D341Med (cell line): Measurements from ENCODE around the gene MAST4.
A peak's percentile ranks its signal among the peaks of the same experiment; 100 is the strongest.
"Not testable (repeated sequence)": the region's sequence is repeated elsewhere in the genome, so short reads cannot be mapped to it uniquely, and the experiment has no call there.

Experiments
- DNase-seq: peaks from one replicate; pipeline ENCODE4 v3.0.0; 2012; ENCODE audit warnings: low spot score

The MAST4 gene

DNA sequence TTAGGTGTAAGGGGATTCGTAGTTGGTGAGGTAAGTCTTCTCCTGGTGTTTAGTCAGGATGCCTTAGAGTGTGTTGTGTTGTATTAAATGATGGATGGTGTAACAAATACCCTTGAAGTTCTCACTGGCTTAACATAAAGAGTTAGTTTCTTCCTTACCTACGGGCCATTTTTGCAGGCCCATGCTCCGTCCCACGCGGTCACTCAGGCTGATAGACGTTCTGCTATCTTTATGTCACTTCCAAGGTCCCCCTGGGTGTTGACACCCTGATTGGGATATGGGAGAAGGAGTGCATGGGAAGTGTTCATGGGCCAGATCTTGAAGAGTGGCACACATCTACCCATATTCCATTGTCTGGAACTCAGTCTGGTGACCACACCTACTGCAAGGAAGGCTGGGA lies 214.0 kb downstream of the MAST4 start:
- no peak for DNase-seq

DNA sequence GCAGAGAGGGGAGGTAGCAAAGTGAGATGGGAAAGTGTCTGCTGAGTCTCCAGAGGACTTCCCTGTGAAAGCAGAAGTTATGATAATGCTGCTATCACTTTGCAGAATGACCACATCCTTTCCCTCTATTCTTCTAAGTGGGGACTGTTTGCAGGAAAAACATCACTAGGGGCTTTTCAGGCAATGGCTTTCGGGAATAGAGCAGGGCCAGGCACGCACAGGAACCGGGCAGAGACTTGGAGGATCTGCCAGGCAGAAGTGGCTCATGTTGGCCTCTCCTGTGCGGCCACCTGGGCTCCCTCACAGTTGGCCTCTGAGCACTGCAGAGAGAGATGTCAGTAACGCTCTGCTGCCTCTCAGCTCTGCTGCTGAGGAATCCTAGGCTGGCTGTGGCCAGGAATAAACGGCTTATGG lies 214.7 kb downstream of the MAST4 start:
- no peak for DNase-seq

DNA sequence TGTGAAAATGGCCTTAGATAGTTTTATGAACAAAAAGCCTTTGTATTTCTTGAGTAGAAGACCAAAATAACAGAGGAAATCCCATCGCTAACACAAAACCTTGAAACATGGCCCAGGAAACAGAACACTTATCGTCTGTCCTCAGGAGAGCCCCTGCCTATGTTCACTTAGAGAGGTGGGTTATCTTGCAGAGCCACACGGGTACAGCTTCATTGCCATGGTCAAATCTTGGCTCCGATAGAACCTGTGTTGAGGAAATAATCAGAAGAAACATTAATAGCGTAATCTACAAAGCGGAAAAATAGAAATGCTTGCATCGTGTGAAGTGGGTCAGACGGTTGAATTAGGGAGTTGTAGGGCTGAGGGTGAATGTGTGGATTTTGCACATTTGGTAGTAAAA lies 216.1 kb downstream of the MAST4 start:
- no peak for DNase-seq

DNA sequence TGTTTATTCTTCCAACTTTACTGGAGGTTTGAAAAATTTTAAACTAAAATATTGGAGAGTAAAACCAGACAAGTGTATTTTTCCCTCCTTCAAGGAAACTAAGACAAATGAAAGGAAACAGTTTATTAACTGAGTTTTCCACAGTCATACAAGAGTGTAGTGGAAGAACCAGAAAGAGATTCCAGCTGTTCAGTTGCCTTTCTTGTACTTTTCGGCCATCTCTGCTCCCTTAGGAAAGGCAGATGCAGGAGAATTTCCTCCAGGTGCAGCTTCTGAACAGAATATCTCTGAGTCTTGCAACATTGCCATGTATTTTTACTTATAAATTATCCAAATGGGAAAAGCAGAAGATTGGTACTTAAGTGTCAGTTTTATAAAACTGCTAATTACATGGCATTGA lies 217.1 kb downstream of the MAST4 start:
- DNase-seq = no peak

DNA sequence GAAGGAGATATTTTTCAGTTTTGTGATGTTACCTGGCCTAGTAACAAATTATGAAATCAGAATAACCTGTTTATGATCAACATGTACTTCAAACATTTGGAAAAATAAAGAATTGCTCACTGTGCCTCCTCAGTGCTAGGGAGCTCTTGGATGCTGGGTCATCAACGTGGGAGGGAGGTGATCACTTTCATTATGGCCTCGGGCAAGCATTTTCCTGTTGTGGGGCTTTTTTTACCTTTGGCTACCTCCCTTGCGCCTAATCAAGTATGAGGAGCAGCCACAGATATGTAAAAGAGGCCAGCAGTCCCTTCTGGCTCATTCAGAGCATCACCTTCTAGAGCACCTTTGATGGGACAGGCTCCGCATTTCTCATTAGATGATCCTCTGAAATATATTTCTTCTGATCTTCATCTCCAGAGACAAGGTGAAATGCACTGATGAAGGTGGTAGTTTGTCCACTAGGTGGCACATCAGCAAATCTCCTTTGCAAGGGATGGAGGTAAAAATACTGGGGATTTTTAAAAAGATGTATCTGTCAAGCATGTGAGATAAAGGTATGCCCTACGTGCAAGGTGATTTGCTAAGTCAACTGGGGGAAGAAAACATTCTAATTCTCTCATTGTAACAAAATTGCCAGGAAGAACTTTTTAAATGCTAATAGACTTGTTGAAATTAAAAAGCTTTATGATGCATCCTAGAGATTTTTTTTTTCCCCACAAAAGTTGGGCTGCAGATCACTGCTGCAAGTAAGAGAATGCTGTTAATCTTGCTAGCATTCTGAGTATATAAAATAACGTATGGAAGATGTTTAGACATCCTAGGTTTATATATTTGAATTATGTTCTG lies 218.2 kb downstream of the MAST4 start:
- peak; percentile 46 for DNase-seq

DNA sequence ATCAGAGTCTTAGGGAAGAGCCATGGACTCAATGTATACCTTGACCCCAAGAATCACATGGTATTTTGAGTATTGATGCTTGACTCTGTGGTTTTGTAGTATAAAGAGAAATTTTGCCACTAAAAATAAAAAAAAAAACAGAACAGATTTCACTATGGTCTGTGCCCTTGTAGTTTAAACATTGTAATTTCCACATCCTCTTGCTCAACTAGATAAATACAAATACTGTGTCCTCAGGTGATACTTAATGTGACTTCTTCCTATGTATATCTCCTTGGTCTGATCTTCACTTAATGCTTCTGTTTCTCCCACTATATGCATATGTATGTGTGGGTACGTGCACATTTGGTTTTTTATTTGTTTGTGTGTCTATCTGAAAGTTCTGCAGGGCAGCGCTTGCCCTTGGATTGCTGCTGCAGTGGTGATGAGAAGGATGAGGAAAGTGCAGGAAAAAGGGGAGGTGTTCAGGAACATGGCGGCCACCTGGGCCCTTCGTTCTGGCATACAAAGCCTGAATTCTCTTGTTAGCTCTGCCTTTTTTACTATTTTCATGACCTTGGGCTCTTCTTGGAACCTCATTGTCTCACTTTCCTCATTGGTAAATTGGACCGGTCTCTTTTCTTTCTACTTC lies 222.2 kb downstream of the MAST4 start:
- DNase-seq = no peak

DNA sequence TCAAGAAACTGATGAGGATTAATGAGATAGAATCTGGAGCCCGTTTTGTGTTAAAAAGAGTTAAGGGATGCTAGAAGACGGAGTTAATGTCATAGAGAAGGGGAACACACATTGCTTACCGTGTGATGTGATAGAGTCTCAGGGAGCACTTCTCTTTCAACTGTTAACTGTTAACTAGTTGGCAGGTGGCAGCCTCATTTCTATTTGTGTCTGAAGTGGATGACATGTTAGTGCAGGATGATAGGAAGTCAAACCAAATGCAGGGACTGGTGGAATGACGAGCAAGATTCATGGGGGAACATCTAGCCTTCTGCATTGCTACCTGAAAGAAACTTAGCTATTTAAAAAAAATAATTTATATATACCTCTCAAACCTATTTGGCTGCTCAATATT lies 222.7 kb downstream of the MAST4 start:
- no peak for DNase-seq

DNA sequence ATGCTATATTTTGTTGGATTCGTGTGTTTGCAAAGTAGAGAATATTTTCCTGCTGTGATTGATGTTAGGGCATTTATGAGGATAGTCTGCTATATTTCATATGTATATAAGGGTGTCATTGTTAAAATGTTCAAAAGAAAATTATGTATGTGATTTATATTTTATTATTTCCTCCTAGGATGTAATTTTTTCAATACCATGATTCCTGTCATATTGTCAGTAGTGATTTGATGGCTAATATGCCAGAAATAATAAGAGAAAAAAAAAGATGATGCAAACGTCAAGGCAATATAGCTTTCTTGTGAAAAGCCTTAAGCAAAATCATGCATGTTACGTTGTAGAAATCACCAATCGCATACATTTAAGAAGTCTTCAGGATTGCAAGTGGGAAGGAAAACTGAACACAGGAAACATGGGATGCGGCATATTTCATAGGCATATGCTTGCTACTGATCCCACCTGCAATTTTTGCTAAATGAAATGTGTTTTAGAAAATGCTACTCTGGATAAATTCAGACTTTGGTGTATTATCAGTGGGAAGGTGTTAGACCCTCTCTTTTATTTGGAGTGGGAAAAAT lies 224.5 kb downstream of the MAST4 start:
- DNase-seq = no peak

DNA sequence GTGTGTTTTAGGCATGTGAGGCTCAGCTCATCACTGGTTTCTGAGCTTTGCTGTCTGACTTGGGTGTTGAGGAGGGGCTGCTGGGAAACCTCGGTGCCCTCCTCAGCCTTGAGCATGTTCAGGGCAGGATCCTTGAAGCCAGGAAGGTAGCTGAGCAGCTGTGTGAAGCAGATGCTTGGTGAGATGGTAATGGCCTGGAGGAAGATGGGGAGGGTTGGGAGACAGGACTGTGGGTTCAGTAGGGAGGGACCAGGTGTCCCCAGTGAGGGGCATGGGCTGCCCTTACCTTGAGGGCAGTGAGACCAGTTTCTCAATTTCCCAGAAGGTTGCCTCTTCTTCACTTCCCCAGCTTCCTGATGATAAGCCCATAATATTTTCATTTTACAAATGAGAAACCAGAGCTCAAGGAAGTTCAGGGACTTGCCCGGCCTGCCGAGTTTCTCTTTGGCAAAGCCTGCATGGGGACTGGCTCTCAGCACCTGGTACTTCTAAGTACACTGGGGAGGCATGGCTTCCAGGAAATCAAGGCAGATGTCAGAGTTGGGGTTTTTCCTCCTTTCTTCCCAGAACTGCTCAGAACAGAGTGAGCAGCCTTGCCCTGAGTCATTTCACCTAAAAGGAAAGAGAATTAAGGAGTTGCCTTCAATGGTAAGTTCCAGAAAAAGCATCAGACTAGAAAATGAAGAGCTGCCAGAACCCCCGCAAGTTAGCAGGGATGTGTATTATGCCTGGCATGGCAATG lies 225.7 kb downstream of the MAST4 start:
- no peak for DNase-seq

DNA sequence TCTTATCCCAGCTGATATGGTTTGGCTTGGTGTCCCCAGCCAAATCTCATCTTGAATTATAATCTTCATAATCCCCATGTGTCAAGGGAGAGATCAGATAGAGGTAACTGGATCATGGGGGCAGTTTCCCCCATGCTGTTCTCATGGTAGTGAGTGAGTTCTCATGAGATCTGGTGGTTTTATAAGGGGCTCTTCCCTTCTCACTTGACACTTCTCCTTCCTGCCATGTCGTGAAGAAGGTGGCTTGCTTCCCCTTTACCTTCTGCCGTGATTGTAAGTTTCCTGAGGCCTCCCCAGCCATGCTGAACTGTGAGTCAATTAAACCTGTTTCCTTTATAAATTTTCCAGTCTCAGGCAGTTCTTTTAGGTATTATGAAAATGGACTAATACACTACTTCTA lies 226.7 kb downstream of the MAST4 start:
- not testable (repeated sequence) for DNase-seq

DNA sequence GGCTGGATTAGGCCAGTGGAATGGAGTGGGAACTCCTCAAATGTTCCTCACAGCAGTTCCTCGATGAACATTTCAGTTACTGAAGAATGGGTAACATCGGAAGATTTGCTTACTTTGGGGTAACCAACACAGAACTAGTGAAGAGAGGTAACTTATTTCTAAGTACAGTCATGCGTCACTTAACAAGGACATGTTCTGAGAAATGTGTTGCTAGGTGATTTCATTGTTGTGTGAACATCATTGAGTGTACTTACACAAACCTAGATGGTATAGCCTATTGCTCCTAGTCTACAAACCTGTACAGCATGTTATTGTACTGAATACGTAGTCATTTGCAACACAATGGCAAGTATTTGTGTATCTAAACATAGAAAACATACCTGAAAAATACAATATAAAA lies 228.3 kb downstream of the MAST4 start:
- no peak for DNase-seq

DNA sequence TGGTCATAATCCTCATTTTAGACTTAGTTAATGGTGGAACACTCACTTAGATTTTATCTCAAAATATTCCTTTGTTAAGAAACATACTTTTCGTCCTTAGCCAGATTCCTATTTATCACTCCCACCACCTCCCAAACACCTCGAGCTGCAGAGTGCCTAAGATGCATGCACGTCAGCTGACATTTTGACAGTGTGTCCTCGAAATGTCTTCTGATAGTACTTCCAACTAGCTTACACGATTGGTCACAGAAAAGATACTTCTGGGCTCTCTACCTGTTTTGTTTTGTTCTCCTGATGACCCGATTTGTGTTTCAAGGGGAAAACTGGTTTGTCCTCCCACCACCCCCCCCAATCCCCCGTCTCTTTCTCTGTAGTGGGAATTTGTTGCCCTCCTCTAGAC lies 230.1 kb downstream of the MAST4 start:
- no peak for DNase-seq

DNA sequence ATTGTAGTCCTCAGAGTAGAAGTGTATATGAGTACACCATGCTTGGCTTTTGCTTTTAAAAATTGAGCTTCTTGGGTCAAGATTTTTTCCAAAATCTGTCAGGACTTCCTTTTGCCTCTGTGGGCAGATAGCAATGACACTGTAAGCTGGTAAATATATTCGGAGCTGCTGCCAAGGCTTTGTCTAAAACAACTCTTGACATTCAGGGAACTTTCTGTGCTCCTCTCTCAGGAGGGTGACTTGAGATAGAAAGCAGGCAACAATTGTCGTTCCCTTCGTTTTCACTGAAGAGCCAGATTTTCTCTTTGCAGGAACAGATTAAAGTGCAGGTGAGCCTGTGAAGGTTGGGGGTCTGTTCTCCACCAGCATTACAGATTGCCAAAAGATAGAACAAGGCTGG lies 230.5 kb downstream of the MAST4 start:
- no peak for DNase-seq

DNA sequence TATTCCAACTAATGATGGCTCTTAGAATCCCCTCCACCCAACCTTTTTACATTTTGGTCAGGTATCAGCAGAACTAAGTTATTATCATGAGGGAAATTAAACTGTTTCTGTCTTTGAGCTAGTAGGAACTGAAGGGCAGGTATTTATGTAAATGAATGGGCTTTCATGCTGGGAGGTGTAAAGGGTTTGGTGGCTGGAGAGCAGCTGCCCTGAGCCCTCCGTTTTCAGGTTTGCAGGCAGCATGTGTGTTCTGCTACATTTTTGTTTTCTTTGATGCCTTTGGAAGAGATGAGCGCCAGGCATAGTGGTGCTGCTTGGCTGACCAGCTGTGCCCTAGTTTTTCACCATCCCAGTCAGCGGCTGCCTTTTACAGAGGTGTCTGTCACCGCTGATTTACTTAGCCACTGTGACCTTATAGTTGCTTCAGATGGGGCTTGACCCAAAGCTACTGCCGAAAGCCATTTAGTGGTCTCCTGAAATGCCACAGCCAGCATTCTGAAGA lies 231.9 kb downstream of the MAST4 start:
- DNase-seq = no peak

DNA sequence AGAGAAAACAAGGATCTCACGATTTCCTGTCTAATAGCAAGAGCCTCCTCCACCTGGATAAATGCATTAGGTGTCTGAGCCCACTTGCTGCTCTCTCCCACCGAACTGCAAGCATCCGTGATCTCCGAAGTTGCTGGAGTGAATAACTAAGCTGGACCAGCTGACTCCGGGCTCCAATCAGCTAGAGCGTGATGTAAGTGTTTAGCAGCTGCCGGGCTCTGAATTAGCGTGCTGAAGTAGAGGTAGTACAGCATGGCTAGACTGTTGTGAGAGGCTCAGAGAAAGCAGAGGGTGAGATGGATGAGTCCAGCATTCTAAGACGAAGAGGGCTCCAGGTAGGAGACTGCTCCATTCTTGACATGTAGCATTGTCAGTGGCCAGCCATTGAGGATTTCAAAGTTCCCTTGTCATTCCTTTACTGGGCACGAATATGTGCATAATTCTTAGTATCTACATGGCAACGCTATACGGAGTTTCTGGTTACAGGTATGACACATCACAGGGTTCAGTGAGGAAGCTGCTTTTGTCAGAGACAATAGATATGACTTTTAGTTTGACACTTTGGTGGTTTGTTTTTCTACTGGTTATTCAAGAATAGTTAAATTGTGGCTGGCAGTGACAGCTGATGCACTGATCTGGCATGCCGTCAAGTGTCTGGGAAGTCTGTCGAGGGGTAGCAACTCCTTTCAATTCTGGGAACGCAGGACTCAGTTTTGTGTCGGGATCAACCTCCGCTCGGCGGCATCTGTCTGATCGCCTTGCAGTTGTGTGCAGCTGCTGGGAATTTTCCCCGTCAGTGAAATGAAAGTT lies 232.6 kb downstream of the MAST4 start:
- peak; percentile 34 for DNase-seq

DNA sequence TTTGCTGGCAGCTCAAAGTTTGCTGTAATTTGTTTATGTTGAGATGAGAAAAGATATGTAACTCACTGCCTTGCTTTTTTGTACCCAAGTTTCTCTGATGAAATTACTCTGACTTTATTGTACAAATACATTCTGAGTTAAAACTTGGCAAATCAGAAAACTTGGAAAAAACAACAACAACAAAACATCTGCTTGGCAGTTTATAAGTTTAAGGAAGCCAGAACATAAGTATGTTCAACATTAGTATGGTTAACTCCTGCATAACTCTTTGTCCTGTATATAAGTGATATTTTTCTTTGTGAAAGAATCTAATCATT lies 233.1 kb downstream of the MAST4 start:
- DNase-seq = no peak

DNA sequence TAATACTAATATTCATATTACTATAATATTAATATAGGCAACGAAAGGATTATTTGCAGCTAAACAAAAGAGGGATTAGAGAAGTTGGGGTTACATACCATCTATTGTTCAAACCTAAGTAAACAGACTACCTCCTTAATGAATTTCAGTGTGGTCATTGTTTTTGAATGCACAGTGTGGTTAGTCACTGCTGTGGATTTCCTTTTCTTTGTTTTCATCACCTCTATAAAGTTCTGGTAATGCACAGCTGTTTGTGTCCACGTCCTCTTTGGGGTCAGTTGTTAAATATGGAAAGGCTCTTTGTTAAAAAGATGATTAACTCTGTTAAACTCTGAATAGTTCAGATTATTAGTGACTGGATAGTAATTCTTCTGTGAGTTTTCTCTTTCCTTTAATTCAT lies 233.6 kb downstream of the MAST4 start:
- DNase-seq = no peak

DNA sequence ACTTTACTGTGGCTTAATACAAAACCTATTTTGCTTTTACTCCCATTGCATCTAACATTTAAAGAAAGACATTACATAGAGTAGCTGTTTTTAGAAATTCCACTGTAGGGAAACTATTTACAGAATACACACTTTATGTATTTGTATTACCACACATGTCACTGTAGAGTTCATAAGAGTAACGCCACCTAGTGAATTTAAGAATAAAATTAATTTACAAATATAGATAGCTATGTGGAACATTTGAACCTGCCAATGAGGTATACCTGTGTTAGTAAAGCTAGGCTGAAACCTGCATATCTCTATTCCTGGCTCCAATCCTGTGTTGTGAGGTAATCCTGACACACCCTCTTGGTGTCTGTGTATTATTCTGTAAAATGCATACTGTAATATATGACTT lies 234.4 kb downstream of the MAST4 start:
- no peak for DNase-seq

DNA sequence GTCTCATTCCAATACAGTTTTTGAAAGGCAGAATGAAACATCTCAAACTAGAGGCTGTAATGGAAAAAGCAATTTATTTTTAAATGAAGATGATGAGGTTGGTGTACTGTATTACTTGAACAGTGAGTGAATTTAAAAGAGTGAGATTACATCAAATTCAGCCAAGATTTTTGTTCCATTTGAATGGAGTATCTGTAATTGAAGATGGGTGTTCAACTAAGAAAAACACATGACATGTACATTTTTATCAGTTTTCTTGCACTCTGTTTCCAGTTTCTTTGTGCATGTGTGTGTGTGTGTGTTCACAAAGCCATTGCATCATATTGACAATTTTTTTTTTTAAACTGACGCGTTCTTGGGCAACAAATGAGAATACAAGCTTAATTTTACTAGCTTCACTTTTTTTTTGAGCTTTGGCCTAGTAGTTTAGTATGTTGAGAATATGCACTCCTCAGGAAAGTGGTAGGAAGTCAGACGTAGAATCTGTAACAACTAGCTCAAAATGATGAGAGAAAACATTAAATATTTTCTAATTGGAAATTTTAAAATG lies 243.5 kb downstream of the MAST4 start:
- no peak for DNase-seq

DNA sequence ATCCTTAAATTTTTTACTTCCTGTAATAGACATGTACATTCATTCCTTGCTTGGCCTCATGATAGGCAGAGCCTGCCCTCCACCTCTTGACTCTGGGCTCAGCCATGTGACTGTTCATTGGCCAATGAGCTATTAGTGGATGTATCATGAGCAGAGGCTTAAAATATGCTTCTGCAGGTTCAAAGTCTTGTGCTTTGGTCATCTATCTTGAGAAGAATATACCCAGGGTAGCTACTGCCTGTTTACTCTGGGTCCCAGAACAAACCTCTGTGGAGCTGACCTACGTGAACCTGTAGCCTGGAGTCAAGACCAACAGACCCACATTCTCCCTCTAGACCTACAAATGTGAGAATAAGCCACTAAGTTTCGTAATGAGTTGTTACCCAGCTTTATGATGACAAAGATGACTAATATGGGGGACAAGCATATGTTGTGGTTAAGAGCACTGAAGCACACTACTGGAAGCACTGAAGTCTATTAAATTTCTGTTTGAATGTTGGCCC lies 244.4 kb downstream of the MAST4 start:
- DNase-seq = no peak

DNA sequence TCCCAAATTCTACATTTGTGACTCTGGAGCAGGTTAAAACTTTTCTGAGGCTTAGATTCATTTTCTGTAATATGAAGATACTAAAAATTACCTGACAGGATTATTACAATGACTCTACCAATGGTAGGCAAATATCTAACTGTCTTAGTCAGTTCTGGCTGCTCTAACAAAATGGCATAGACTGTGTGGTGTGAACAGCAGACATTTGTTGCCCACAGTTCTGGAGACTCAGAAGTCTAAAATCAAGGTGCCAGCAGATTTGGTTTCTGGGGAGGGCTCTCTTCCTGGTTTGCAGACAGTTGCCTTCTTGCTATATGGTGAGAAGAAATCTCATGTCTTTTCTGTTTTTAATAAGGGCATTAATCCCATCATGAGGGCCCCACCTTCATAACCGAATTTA lies 245.1 kb downstream of the MAST4 start:
- no peak for DNase-seq
